Measurements from ENCODE around the gene PABPN1. TPM values are rescaled to one million over a fixed set of nuclear protein-coding genes. Genes with fewer than 3 reads are reported as not detected.
"Not testable (repeated sequence)": the region's sequence is repeated elsewhere in the genome, so short reads cannot be mapped to it uniquely, and the experiment has no call there.

Gene PABPN1
- total RNA-seq, 2 donors from 2014 or later = 67.9 to 79.0 TPM

DNA sequence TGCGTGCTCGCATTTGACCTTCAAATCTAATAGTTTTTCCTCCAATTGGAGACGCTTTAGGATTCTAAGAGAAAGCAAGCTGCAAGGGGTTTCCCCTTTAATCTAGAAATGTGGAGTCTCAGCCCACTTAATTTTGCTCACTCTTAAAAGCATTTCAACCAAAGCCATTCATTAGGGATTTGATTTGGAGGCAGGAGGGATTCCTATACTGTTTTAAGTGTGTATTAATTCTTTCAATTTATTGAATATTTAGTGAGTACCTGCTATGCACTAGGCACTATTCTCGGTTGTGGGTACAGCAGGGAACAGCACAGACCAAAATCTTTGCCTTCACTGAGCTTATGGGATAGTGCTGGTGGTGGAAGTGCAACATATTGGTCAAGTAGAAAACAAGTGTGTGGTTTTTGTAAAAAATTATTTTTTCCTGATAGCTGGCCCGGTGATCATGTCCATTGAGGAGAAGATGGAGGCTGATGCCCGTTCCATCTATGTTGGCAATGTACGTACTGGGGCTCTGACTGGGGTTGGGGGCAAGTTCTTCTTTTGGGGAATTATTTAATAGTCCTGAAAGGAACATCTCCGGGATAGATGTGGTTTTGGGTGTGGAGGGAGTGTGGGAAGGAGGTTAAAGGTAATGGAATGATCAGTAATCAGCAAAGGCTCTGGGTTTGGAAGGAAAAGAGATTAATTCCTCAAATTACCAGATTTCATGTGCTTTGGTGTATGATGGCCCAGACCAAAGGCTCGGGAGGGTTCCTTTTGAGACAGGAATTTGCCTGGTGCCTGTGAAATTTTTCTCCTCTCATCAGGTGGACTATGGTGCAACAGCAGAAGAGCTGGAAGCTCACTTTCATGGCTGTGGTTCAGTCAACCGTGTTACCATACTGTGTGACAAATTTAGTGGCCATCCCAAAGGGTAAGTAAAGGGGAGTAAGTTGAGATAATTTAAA is 1.6 kb downstream of the PABPN1 start:
- intact Hi-C loops (cut with DNase I) = loop anchor here (5.0 to 10.0 kb wide), 3 partner anchors 122 to 451 kb away; partner anchors contain the start of genes LRP10 (in 1 of the 2), THTPA (in 1 of the 2) and ZFHX2 (in 1 of the 2)
- DNase-seq (ENCODE audit: low spot score) = no peak

GRCh38 chr14:23323838-23324454 is 2.7 kb downstream of the PABPN1 start:
- intact Hi-C loops (cut with DNase I) = loop anchor here (5.0 to 10.0 kb wide), 3 partner anchors 121 to 452 kb away; partner anchors contain the start of genes LRP10 (in 1 of the 2), THTPA (in 1 of the 2) and ZFHX2 (in 1 of the 2)
- DNase-seq (ENCODE audit: low spot score) = no peak

DNA sequence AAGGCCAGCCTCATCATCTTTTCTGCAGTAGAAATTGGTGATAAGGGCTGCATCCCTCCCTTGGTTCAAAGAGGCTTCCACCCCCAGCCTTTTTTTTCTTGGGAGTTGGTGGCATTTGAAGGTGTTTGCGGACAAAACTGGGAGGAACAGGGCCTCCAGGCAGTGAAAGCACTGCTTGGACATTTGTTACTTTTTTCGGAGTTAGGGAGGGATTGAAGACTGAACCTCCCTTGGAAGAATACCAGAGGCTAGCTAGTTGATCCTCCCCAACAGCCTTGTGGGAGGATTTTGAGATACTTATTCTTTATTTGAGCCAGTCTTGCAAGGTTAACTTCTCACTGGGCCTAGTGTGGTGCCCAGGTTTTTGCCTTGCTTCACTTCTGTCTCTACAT is 3.2 kb downstream of the PABPN1 start:
- DNase-seq (ENCODE audit: low spot score) = no peak
- intact Hi-C loops (cut with DNase I) = loop anchor here (5.0 to 10.0 kb wide), 3 partner anchors 120 to 452 kb away; partner anchors contain the start of genes LRP10 (in 1 of the 2), THTPA (in 1 of the 2) and ZFHX2 (in 1 of the 2)

DNA sequence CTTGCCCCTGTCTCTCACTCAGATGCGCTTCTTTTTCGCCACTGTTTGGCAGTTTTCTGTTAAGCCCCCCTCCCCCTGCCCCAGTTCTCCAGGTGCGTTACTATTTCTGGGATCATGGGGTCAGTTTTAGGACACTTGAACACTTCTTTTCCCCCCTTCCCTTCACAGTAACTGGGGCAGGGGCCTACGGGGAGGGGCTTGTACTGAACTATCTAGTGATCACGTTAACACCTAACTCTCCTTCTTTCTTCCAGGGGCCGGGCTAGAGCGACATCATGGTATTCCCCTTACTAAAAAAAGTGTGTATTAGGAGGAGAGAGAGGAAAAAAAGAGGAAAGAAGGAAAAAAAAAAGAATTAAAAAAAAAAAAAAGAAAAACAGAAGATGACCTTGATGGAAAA is 3.7 kb downstream of the PABPN1 start:
- intact Hi-C loops (cut with DNase I) = loop anchor here (5.0 to 10.0 kb wide), 3 partner anchors 120 to 453 kb away; partner anchors contain the start of genes LRP10 (in 1 of the 2), THTPA (in 1 of the 2) and ZFHX2 (in 1 of the 2)
- no peak for DNase-seq (ENCODE audit: low spot score)

DNA sequence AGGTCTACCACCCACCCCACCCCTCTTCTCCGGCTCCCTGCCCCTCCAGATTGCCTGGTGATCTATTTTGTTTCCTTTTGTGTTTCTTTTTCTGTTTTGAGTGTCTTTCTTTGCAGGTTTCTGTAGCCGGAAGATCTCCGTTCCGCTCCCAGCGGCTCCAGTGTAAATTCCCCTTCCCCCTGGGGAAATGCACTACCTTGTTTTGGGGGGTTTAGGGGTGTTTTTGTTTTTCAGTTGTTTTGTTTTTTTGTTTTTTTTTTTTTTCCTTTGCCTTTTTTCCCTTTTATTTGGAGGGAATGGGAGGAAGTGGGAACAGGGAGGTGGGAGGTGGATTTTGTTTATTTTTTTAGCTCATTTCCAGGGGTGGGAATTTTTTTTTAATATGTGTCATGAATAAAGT is 4.5 kb downstream of the PABPN1 start:
- not testable (repeated sequence) for DNase-seq (ENCODE audit: low spot score)
- intact Hi-C loops (cut with DNase I) = loop anchor here in 1 of 2 donors (10.0 kb wide), 2 partner anchors 119 to 229 kb away; partner anchors contain the start of genes THTPA and ZFHX2

DNA sequence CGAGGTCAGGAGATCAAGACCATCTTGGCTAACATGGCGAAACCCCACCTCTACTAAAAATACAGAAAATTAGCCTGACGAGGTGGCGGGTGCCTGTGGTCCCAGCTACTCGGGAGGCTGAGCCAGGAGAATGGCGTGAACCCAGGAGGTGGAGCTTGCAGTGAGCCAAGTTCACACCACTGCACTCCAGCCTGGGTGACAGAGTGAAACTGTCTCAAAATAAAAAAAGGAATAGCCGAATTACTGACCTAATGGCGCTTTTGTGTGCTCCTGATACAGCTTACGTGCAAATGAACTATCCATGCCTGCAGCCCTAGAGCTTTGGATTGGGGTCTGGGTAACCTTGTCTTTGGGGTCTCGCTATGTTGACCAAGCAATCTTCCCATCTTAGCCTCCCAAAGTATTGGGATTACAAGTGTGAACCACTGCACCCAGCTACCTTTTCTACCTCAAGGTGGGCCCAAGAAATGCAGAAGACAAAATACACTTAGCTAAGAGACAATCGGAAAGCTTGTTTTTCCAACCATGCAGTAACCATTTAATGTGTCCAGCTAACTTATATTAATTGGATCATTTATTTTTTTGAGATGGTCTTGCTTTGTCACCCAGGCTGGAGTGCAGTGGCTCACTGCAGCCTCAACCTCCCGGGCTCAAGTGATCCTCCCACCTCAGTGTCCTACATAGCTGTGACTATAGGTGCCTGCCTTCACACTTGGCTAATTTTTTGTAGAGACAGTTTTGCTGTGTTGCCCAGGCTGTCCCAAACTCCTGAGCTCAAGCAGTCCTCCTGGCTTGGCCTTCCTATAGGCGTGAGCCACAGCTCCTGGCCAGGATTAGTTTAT is 5.5 kb downstream of the PABPN1 start:
- no peak for DNase-seq (ENCODE audit: low spot score)
- intact Hi-C loops (cut with DNase I) = loop anchor here in 1 of 2 donors (10.0 kb wide), 2 partner anchors 118 to 228 kb away; partner anchors contain the start of genes THTPA and ZFHX2

GRCh38 chr14:23327947-23328744 is 6.9 kb downstream of the PABPN1 start:
- no peak for DNase-seq (ENCODE audit: low spot score)
- intact Hi-C loops (cut with DNase I) = loop anchor here in 1 of 2 donors (2.0 to 10.0 kb wide), 3 partner anchors 53 to 227 kb away; partner anchors contain the start of genes THTPA and ZFHX2

DNA sequence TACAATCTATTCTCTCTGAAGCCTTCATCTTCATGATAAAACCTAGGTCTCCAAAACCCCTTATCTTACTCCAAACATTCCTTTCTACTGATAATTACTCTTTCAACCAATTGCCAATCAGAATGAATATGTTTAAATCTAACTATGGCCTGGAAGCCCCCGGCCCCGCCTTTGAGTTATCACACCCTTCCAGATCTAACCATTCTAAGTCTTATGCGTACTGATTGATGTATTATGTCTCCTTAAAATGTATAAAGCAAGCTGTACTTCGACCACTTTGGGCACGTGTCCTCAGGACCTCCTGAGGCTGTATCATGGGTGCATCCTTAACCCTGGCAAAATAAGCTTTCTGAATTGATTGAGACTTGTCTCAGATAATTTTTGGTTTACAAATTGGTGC is 14.4 kb downstream of the PABPN1 start:
- no peak for DNase-seq (ENCODE audit: low spot score)
- intact Hi-C loops (cut with DNase I) = loop anchor here in 1 of 2 donors (10.0 kb wide), 1 partner anchor 229 kb away; the partner anchor contains the start of gene AP1G2

DNA sequence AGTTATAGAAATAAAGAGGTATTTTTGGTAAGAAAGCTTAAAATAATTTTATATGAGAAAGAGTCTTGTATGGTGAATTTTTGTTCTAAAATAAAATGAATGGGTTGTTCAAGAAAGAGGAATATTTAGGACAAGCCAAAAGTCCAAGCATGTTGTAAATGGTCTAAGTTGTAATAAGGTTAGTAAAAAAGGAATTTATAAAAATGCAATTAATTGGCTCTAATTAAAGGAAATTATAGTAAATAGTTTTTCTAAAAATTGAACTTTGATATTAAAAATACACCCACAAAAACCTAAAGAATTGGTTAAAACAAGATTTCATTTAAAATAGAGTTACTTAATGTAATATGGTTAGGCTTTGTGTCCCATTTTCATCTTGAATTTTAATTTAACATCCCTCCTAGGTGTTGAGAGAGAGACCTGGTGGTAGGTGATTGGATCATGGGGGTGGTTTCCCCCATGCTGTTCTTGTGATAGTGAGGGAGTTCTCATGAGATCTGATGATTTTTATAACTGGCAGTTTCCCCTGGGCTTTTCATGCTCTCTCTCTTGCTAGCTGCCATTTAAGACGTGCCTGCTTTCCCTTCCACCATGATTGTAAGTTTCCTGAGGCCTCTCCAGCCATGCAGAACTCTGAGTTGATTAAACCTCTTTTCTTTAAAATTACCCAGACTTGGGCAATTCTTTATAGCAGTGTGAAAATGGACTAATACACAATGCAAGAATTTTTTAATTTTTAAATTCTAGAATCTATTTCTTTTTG is 18.4 kb downstream of the PABPN1 start:
- intact Hi-C loops (cut with DNase I) = loop anchor here in 1 of 2 donors (10.0 kb wide), 1 partner anchor 225 kb away; the partner anchor contains the start of gene AP1G2
- no peak for DNase-seq (ENCODE audit: low spot score)

- no peak for DNase-seq (ENCODE audit: low spot score)
- intact Hi-C loops (cut with DNase I) = no loop called here
Measured at GRCh38 chr14:23344481-23344880, 23.2 kb downstream of the PABPN1 start.

DNA sequence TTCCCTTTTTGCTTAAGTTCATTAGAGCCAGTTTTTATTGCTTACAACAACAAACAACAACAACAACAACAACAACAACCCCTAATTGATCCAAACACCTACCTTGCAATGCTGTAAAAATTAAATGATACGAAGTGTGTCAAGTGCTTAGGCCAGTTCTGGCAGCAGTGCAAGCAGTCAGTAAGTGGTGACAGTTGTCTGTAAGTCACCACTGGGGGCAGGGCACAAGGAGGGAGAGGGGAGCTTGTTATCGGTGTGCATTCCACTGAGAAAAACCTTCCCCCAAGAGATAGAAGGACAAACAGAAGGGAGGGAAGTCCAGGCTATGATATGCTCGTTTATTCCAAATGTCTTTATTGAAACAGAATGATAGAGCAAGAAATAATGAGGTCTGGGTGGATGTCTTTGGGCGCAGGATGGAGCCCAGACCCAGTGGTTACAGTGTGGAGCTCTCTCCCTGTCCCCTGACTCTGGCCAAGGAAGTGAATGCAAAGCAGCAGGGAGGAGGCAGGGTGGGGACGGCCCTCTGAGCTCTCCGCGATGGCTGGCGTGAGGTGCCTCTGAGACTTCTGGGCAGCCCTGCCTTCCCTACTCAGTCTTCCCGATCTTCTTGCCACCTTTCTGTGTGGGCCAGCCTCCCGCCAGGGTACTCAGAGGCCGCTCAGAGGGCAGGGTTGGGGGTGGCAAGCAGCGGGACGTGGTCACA is 24.9 kb downstream of the PABPN1 start:
- no peak for DNase-seq (ENCODE audit: low spot score)
- intact Hi-C loops (cut with DNase I) = no loop called here

DNA sequence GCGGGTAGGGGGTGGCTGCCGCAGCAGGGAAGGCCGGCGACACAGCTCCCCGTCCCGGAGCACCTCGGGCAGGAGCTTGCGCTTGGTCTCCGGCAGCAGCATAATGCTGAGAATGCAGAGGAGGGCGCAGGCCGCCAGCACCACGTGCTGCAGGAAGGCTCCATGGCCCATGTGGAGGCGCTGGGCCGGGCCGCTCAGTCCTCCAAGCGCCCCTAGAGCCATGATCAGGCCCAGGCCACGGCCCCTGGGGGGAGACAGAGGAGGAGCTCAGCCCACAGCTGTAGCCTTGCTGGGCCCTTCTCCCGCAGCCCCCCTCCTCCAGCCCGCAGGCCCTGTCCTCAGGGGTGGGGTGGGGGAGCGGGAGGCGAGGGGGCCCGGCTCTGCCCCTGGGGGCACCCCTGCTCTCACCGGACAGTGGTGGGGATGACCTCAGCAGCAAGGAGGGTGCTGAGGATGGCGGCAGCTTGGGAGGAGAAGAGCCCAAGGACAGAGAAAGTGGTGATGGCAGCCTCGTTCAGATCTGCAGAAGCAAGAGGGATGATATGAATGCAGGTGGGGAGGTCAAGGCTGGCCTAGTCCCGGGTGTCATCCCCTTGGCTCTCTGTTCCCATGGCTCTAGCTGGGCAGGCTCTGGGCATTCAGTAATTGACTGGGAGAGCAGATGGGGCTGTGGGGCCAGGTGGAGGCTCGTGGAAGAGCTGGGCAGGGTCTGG is 25.6 kb downstream of the PABPN1 start:
- intact Hi-C loops (cut with DNase I) = no loop called here
- no peak for DNase-seq (ENCODE audit: low spot score)

DNA sequence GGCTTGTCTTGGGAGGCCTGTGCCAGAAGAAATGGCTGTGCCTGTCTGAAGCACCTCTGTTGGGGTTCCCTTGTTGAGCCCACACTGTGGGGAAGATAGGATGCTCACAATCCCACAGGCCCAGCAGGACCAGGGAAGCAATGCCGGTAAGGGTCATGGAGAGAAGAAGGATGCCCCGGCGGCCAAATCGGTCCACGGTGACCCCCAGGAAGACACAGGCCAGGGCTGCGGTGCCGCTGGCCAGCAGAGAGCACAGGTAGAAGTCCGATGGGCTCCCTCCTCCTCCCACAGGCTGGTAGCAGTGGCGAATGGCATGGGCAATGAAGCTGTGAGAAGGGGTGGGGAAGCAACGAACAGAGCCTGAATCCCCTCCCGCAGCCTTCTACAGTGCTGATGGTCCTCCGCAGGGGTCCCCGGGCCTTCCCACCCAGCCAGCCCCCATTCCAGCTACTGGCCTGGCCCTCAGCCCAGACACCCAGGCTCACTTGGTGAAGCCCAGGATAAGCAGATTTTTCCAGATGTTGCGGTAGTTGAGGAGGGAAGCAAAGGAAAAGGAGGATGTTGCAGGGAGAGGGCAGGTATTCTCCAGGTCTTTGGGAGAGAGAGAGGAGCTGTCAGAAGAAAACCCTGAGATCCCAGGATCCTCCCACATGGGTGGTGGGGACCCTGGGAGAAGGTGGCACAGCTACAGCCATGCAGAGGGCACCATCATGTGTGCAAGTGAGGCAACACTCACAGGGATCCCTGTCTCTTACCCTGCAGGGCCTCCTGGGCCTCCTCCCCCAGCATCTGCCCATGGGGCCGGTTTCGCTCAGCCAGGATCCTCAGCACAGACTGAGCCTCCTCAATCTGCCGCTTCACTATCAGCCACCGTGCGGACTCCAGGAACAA is 26.4 kb downstream of the PABPN1 start:
- no peak for DNase-seq (ENCODE audit: low spot score)
- intact Hi-C loops (cut with DNase I) = no loop called here

GRCh38 chr14:23348297-23348655 is 27.0 kb downstream of the PABPN1 start:
- intact Hi-C loops (cut with DNase I) = no loop called here
- no peak for DNase-seq (ENCODE audit: low spot score)

All from posterior vena cava (tissue), 2 donors.